ENCODE measurements around the gene PDE4B. TPM values are rescaled to one million over a fixed set of nuclear protein-coding genes. Genes with fewer than 3 reads are reported as not detected.
A peak's percentile ranks its signal among the peaks of the same experiment; 100 is the strongest.

The PDE4B gene
- total RNA-seq, 2 donors from 2014 or later = 4.3 to 18.0 TPM

- DNase-seq = no peak
- no peak overlapping the region for H3K27ac ChIP-seq (ENCODE audit: low read depth, low read length)
- H3K4me3 ChIP-seq (ENCODE audit: low read length) = no peak overlapping the region
- Mint-ChIP-seq H3K4me3 (no peak overlapping the region), H3K4me1 (no peaks in the 10 kb centered on the region), H3K36me3 (ENCODE audit: low read depth) (no peaks in the 10 kb centered on the region), H3K27me3 (ENCODE audit: insufficient read depth) (peaks cover 25% of the 10 kb centered on the region), H3K9me3 (no peaks in the 10 kb centered on the region), H3K27ac (no peak overlapping the region)
- H3K36me3 ChIP-seq (ENCODE audit: control insufficient read depth, insufficient read depth, low read length) = no peaks in the 10 kb centered on the region
- no peaks in the 10 kb centered on the region for H3K27me3 ChIP-seq (ENCODE audit: control insufficient read depth, insufficient read depth, low read length, poor library complexity, severe bottlenecking)
- TF ChIP-seq CTCF (conservative IDR thresholded peaks at IDR 0.05) = no peak
- H3K9me3 ChIP-seq (ENCODE audit: control insufficient read depth, low read length) = no peaks in the 10 kb centered on the region
- no peaks in the 10 kb centered on the region for H3K4me1 ChIP-seq (ENCODE audit: control insufficient read depth, insufficient read depth, low read length)
- WGBS, 2 experiments (ENCODE audit: insufficient coverage in 1 of 2, insufficient read length in 1 of 2) = 38 to 66% methylated on average over 1 to 3 of the region's 3 CpGs
- no peak overlapping the region for H3K9ac ChIP-seq (ENCODE audit: extremely low read depth, low read length, poor library complexity, severe bottlenecking)
Observed at GRCh38 chr1:66012106-66012784, 219.6 kb downstream of the PDE4B start.

GRCh38 chr1:66013371-66013770, 220.7 kb downstream of the PDE4B start:
- H3K27ac ChIP-seq (ENCODE audit: low read depth, low read length) = no peak overlapping the region
- no peaks in the 10 kb centered on the region for H3K27me3 ChIP-seq (ENCODE audit: control insufficient read depth, insufficient read depth, low read length, poor library complexity, severe bottlenecking)
- H3K4me1 ChIP-seq (ENCODE audit: control insufficient read depth, insufficient read depth, low read length) = no peaks in the 10 kb centered on the region
- Mint-ChIP-seq H3K4me1 (no peaks in the 10 kb centered on the region), H3K27me3 (ENCODE audit: insufficient read depth) (peaks cover 16% of the 10 kb centered on the region), H3K4me3 (no peak overlapping the region), H3K27ac (no peak overlapping the region), H3K9me3 (no peaks in the 10 kb centered on the region), H3K36me3 (ENCODE audit: low read depth) (no peaks in the 10 kb centered on the region)
- no peaks in the 10 kb centered on the region for H3K9me3 ChIP-seq (ENCODE audit: control insufficient read depth, low read length)
- H3K4me3 ChIP-seq (ENCODE audit: low read length) = no peak overlapping the region
- TF ChIP-seq CTCF (conservative IDR thresholded peaks at IDR 0.05) = no peak
- WGBS, 2 experiments (ENCODE audit: insufficient coverage in 1 of 2, insufficient read length in 1 of 2) = 74% methylated on average over 3 of the region's 3 CpGs; no CpG with 5 or more reads in 1 of the 2 experiments
- DNase-seq = no peak
- H3K36me3 ChIP-seq (ENCODE audit: control insufficient read depth, insufficient read depth, low read length) = no peaks in the 10 kb centered on the region
- no peak overlapping the region for H3K9ac ChIP-seq (ENCODE audit: extremely low read depth, low read length, poor library complexity, severe bottlenecking)

- Mint-ChIP-seq H3K4me1 (no peaks in the 10 kb centered on the region), H3K36me3 (ENCODE audit: low read depth) (no peaks in the 10 kb centered on the region), H3K9me3 (no peaks in the 10 kb centered on the region), H3K4me3 (no peak overlapping the region), H3K27me3 (ENCODE audit: insufficient read depth) (no peaks in the 10 kb centered on the region), H3K27ac (no peak overlapping the region)
- peak; percentile 45 for DNase-seq
- H3K9ac ChIP-seq (ENCODE audit: extremely low read depth, low read length, poor library complexity, severe bottlenecking) = no peak overlapping the region
- no peak overlapping the region for H3K4me3 ChIP-seq (ENCODE audit: low read length)
- TF ChIP-seq CTCF (conservative IDR thresholded peaks at IDR 0.05) = no peak
- WGBS, 2 experiments (ENCODE audit: insufficient coverage in 1 of 2, insufficient read length in 1 of 2) = 72% methylated on average over 2 of the region's 2 CpGs; no CpG with 5 or more reads in 1 of the 2 experiments
- no peaks in the 10 kb centered on the region for H3K4me1 ChIP-seq (ENCODE audit: control insufficient read depth, insufficient read depth, low read length)
- no peaks in the 10 kb centered on the region for H3K36me3 ChIP-seq (ENCODE audit: control insufficient read depth, insufficient read depth, low read length)
- H3K27ac ChIP-seq (ENCODE audit: low read depth, low read length) = no peak overlapping the region
- no peaks in the 10 kb centered on the region for H3K27me3 ChIP-seq (ENCODE audit: control insufficient read depth, insufficient read depth, low read length, poor library complexity, severe bottlenecking)
- no peaks in the 10 kb centered on the region for H3K9me3 ChIP-seq (ENCODE audit: control insufficient read depth, low read length)
Observed at GRCh38 chr1:66022904-66023620, 230.4 kb downstream of the PDE4B start.

Measured in endodermal cell (in vitro differentiated cells).